H1 (cell line): Measurements from ENCODE around the gene USP13.

ENCODE experiments used
- CTCF ChIP-seq, 3 experiments: IDR thresholded peaks; 1 replicate in 2 of 3; 2 replicates in 1 of 3; pipeline versions ENCODE4 v1.5.1 to v1.6.1; 2011; ENCODE audit warnings: low read length in 3 of 3, mild to moderate bottlenecking in 3 of 3, inconsistent platforms in 2 of 3, low read depth in 1 of 3, moderate library complexity in 1 of 3; ENCODE audit not compliant: insufficient read depth in 1 of 3; ENCODE audit errors: control extremely low read depth in 1 of 3
- EGR1 ChIP-seq: IDR thresholded peaks from 2 replicates; pipeline ENCODE4 v1.6.1; 2011; ENCODE audit warnings: low read depth, low read length, borderline replicate concordance
- HDAC6 ChIP-seq: IDR thresholded peaks from one replicate; pipeline ENCODE4 v1.7.1; 2012; ENCODE audit warnings: low read depth, mild to moderate bottlenecking, inconsistent platforms, low read length, moderate library complexity
- POLR2A ChIP-seq, 2 experiments: IDR thresholded peaks; 1 replicate in 1 of 2; 2 replicates in 1 of 2; pipeline ENCODE4 v1.6.1; 2011; ENCODE audit warnings: low read depth in 2 of 2, low read length in 2 of 2, mild to moderate bottlenecking in 2 of 2; ENCODE audit errors: control extremely low read depth in 1 of 2
- POLR2AphosphoS5 ChIP-seq: IDR thresholded peaks from 2 replicates; pipeline ENCODE4 v1.6.1; 2011; ENCODE audit warnings: low read depth, low read length
- RFX5 ChIP-seq: IDR thresholded peaks from 2 replicates; pipeline ENCODE4 v1.6.1; 2011; ENCODE audit warnings: low read depth, low read length, improper control_type of control experiment, borderline replicate concordance
- ZNF274 ChIP-seq: IDR thresholded peaks from 2 replicates; pipeline ENCODE4 v1.7.0; 2012; ENCODE audit warnings: low read length, borderline replicate concordance; ENCODE audit errors: extremely low read depth

DNA sequence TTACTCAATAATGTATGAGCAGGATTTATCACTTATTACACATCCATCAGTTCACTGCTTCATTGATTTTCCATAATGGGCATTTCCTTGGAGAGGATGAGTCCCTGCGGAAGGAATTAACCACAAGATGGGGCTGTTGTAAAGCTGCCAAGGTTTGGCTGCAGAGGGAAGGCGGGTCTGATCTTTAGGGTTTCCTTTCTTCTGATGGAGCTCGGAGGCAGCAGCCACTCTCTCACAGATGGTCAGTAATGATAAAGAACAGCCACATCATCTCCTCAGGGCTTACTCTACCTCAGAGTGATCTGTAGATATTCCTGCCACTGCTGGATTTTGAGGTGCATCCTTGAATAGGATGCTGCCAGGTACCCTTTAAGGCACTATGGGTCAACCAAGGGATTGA lies 115.2 kb downstream of the USP13 start:
- TF ChIP-seq CTCF (IDR thresholded peaks at IDR 0.05; ENCODE audit: control extremely low read depth in 1 of 3, insufficient read depth in 1 of 3, low read depth in 1 of 3, low read length in 3 of 3) = peak; percentile 59 to 84 (median 72)
- TF ChIP-seq POLR2AphosphoS5 = no peak
- no peak for TF ChIP-seq EGR1
- TF ChIP-seq POLR2A (IDR thresholded peaks at IDR 0.05; ENCODE audit: control extremely low read depth in 1 of 2, low read depth in 2 of 2, low read length in 2 of 2) = no peak
- TF ChIP-seq RFX5 = no peak
- no peak for TF ChIP-seq ZNF274
- no peak for TF ChIP-seq HDAC6
